GM08714 (cell line): ENCODE results near the gene CTLA4.

ENCODE experiments used
- H3K4me3 ChIP-seq: fragments of 200-500 bp; sonication (Bioruptor generic); 2 replicates; pipeline ENCODE4 v1.5.1; 2014; ENCODE audit warnings: mild to moderate bottlenecking, low read length, inconsistent platforms
- ZNF274 ChIP-seq: IDR thresholded peaks from 2 replicates; pipeline ENCODE4 v1.6.1; 2012; ENCODE audit warnings: mild to moderate bottlenecking, low read depth, low read length

Gene CTLA4

GRCh38 chr2:203867561-203868200, at the start of gene CTLA4:
TSS of gene CTLA4 (plus strand) at chr2:203867771. CDS start at chr2:203867943, 172 bp downstream.
- TF ChIP-seq ZNF274: no peak
- H3K4me3 ChIP-seq: no peak within 1 kb of the TSS

- TF ChIP-seq ZNF274: no peak
- no peak overlapping the region for H3K4me3 ChIP-seq
Measured at GRCh38 chr2:203818656-203819055, 48.9 kb upstream of the CTLA4 start.

- no peak for TF ChIP-seq ZNF274
- H3K4me3 ChIP-seq: no peak overlapping the region
Measured at GRCh38 chr2:203819434-203820133, 48.0 kb upstream of the CTLA4 start.

- no peak overlapping the region for H3K4me3 ChIP-seq
Measured at GRCh38 chr2:203820969-203821368, 46.6 kb upstream of the CTLA4 start.

GRCh38 chr2:203822240-203822639, 45.3 kb upstream of the CTLA4 start:
- H3K4me3 ChIP-seq: no peak overlapping the region
- no peak for TF ChIP-seq ZNF274

More at GRCh38 chr2:203820969-203821368, 46.6 kb upstream of the CTLA4 start:
- TF ChIP-seq ZNF274: no peak

- no peak for TF ChIP-seq ZNF274
- no peak overlapping the region for H3K4me3 ChIP-seq
Measured at GRCh38 chr2:203823173-203823572, 44.4 kb upstream of the CTLA4 start.

GRCh38 chr2:203824057-203824456, 43.5 kb upstream of the CTLA4 start:
- no peak for TF ChIP-seq ZNF274
- H3K4me3 ChIP-seq: no peak overlapping the region

GRCh38 chr2:203824603-203825002, 43.0 kb upstream of the CTLA4 start:
- no peak overlapping the region for H3K4me3 ChIP-seq
- no peak for TF ChIP-seq ZNF274

GRCh38 chr2:203826704-203827103, 40.9 kb upstream of the CTLA4 start:
- no peak overlapping the region for H3K4me3 ChIP-seq
- TF ChIP-seq ZNF274: no peak

- no peak overlapping the region for H3K4me3 ChIP-seq
- no peak for TF ChIP-seq ZNF274
Measured at GRCh38 chr2:203830304-203831055, 37.1 kb upstream of the CTLA4 start.

GRCh38 chr2:203835420-203835819, 32.2 kb upstream of the CTLA4 start:
- no peak for TF ChIP-seq ZNF274
- H3K4me3 ChIP-seq: no peak overlapping the region

- no peak for TF ChIP-seq ZNF274
- H3K4me3 ChIP-seq: no peak overlapping the region
Measured at GRCh38 chr2:203835892-203836800, 31.4 kb upstream of the CTLA4 start.

- no peak for TF ChIP-seq ZNF274
- H3K4me3 ChIP-seq: no peak overlapping the region
Measured at GRCh38 chr2:203840655-203841205, 26.8 kb upstream of the CTLA4 start.
